ENCODE measurements around the gene RPL11.
"Not testable (repeated sequence)": the region's sequence is repeated elsewhere in the genome, so short reads cannot be mapped to it uniquely, and the experiment has no call there.

The RPL11 gene
- total RNA-seq, result 974 to 1,130 reads per million in 2 donors

GRCh38 chr1:23691499-23692307 lies at the start of gene RPL11:
TSS of gene RPL11 (plus strand) at chr1:23691806. CDS start at chr1:23691824, 18 bp downstream.
- peak; percentile 32 for DNase-seq

- DNase-seq, result no peak
These were observed 47.7 kb upstream of the RPL11 start for GRCh38 chr1:23643736-23644554.

DNA sequence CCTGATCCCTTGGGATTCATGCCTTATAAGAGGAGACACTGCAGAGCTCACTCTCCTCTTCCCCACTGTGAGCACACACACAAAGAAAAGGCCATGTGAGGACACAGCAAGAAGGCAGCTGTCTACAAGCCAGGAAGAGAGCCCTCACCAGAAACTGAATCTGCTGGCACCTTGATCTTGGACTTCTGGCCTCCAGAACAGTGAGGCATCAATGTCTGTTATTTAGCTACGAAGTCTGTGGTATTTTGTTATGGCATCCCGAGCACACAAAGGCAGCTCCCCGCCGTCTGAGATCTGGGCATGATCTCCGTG lies 47.1 kb upstream of the RPL11 start:
- DNase-seq, result no peak

DNA sequence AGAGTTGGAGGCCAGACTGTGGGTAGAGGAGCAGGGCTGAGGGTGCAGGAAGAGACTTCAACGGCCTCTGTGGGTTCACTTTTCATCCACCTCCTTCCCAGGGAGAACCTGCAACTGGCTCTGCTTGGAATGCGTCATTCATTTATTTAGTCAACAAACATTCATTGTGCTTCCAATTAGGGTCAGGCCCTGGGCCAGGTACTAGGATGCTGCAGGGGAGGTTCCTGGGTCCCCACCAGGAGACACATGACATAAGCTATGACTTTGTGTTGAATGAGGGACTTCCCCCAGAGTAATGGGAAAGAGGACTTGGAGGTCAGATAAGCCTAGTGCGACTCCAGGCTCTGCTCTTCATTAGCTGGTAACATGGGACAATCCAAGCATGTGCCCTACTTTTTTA lies 46.3 kb upstream of the RPL11 start:
- DNase-seq, result no peak

GRCh38 chr1:23646091-23646490 lies 45.5 kb upstream of the RPL11 start:
- DNase-seq, result no peak

GRCh38 chr1:23646541-23646940 lies 45.1 kb upstream of the RPL11 start:
- DNase-seq, result no peak

- DNase-seq, result no peak
These were observed 43.0 kb upstream of the RPL11 start for GRCh38 chr1:23648576-23648975.

DNA sequence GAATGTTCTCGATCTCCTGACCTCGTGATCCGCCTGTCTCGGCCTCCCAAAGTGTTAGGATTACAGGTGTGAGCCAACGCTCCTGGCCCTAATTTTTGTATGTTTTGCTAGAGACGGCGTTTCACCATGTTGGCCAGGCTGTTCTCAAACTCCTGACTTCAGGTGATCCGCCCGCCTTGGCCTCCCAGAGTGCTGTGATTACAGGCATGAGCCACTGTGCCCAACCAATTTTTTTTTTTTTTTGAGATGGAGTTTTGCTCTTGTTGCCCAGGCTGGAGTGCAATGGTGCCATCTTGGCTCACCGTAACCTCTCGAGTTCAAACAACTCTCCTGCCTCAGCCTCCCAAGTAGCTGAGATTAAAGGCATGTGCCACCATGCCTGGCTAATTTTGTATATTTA lies 42.4 kb upstream of the RPL11 start:
- DNase-seq, result not testable (repeated sequence)

DNA sequence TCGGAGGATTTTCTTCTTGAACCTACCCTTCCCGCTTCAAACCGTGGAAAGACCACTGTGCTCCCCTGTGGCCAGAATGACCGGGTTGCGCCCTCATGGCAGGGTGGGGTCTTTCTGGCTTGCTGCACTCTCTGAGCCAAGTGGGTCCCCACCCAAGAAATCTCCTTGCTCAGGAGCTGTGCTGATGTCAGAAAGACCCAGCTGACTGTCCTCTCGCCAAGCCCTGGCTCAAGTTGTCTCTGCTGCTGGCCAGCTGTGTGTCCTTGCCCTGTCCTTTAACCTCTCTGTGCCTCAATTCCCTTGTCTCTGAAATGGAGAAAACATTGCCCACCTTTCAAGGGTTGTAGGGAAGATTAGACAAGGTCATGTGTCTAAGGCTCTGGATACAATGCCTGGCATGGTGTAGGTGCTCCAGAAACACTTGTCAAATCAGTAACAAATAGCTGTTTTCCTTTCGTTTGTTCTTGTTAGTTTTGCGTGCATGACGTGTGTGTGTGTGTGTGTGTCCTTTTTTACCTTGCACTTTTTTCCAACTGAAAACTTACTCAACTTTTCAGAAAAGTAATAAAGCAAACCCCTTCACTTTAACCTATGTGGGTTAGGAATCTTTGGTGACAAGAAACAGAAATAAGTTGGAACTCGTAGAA lies 41.1 kb upstream of the RPL11 start:
- DNase-seq, result no peak

GRCh38 chr1:23651069-23651808 lies 40.4 kb upstream of the RPL11 start:
- no peak for DNase-seq

GRCh38 chr1:23657659-23658275 lies 33.8 kb upstream of the RPL11 start:
- no peak for DNase-seq

- no peak for DNase-seq
These were observed 30.9 kb upstream of the RPL11 start for GRCh38 chr1:23660671-23661070.

DNA sequence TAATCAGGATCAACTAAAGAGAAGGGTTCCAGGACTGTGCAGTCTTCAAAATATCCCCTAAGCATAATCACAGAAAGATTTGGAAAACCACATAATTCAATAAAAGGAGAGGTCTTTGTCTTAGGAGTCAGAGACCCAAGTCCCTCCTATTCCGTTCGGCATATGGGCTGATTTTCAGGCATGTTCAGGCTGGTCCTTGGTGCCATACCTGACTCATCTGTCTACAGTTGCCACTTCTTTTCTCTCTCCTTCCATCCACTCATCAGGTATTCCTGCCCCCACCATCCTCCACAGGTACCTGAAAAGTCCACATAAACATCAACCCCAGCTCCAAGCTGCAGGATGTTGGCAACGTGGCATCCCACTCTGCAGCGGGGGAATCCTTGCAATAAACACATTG lies 29.7 kb upstream of the RPL11 start:
- DNase-seq, result no peak

- DNase-seq, result no peak
These were observed 26.5 kb upstream of the RPL11 start for GRCh38 chr1:23664837-23665795.

DNA sequence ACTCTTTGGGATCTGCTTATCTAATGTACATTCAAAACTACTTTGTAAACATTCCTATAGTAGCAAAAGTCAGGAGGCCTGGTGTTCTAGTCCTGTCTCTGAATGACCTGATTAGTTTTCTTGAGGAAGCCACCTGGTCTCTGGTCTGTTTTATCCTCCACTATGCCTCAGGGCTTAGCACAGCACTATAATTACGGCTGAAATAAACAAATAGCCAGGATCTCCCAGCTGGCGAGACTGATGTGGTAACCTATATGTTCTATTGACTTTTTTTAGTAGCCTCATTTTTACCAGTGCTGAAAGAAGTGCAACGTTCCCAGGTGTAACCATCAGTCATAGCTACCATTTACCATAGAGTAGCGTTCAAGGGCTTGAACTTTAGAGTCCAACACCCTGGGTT lies 24.2 kb upstream of the RPL11 start:
- DNase-seq, result no peak

- no peak for DNase-seq
These were observed 20.9 kb upstream of the RPL11 start for GRCh38 chr1:23670709-23671108.

DNA sequence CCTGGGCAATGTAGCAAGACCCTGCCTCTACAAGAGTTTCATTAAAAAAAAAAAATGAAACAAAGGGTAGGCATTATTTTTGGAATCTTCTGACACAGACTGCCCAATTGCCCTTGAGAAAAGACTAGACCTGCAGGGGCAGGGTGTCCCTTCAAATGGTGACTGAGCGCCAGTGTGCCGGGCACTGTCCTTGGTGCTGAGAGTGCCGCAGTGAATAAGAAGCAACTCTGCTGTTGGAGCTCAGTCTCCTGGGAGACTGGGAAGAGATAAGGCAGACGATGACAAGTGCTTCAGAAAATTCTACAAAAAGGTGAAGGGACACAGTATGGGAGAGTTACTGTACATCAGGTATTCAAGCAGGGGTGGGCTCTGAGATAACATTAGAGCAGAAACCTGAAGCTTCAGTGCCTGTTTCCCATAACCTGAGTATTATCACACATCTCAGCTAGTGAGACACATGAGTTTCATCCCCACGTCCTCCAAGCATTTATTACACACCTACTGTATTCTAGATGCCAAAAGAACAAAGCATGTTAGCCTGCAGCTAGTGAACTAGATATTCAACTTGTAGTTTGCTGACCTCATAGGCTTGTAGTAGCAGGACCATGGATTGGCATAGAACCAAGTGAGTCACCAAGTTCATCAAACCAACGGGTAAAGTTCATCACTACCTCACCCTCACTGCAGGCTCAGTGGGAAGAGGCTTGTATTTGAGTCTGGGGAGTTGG lies 18.4 kb upstream of the RPL11 start:
- no peak for DNase-seq

GRCh38 chr1:23679815-23680214 lies 11.8 kb upstream of the RPL11 start:
- no peak for DNase-seq

DNA sequence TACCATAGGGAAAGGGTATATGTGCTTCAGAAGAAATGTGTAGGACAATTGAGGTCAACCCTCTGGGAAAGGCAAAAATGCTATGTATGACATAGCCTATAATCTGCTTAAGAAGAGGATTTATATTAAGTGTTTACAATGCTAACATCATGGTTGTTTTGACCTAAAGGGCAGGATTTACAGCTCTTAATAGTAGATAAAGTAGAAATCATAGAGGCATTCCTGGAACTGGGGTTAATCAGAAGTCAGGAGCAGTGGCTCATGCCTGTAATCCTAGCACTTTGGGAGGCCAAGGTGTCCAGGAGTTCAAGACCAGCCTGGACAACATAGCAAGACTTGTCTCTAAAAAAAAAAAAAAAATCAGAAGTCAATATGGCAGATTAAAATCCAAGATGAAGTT lies 8.7 kb upstream of the RPL11 start:
- no peak for DNase-seq

DNA sequence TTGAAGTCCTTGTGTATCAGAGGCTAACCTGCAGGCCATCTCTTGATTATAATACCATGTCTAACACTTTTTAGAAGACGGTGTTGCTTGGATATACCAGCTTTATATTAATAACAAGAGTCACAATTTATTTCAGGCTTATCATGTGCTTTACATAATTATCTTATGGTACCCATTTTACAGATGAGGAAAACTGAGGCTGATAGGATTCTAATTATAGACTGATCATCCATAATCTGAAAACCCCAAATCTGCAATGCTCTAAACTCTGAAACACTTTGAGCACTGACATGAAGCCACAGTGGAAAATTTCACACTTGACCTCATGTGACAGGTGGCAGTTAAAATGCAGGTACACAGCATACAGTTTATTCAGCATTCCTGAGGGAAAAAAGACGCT lies 7.2 kb upstream of the RPL11 start:
- no peak for DNase-seq

DNA sequence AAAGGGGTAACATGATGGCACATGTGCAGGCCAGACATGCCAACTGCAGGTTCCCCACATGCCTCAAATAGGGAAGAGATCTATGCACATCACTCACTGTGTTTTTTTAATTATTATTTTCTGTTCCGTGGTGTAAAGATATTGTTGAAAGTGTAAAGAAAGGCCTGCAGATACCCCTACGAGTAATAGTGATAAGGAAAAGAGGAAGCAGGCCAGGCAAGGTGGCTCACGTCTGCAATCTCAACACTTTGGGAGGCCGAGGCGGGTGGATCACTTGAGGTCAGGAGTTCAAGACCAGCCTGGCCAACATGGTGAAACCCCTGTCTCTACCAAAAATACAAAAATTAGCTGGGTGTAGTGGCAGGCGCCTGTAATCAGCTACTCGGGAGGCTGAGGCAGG lies 6.4 kb upstream of the RPL11 start:
- DNase-seq, result not testable (repeated sequence)

Data from activated gamma-delta T cell (primary cell).